A673 (cell line): ENCODE measurements around the gene MAPK4. TPM values are rescaled to one million over a fixed set of nuclear protein-coding genes. Genes with fewer than 3 reads are reported as not detected.

Experiments used
- BruUV-seq: library from RNA; stranded (reverse); fragments of 400-500 nt; replicated peaks from 2 replicates; lab custom pipeline; 2021; lab: Mats Ljungman, UMichigan
- CTCF ChIA-PET: fragments of 300-600 bp; sonication (Branson Sonifier 250); formaldehyde crosslinking; loops from one replicate; lab custom pipeline; 2022; ENCODE audit warnings: antibody characterized with exemption; lab: Charles Lee
- POLR2A ChIA-PET: fragments of 300-600 bp; sonication (Branson Sonifier 250); formaldehyde crosslinking; loops from one replicate; lab custom pipeline; 2022; ENCODE audit warnings: antibody characterized with exemption; ENCODE audit not compliant: low non-redundant PET; lab: Charles Lee
- DNase-seq: peaks from one replicate; pipeline ENCODE4 v3.0.0-alpha.2; 2015; ENCODE audit warnings: low spot score
- H3K27ac ChIP-seq: fragments of 200-600 bp; sonication (generic); 2 replicates; pipeline ENCODE4 v1.5.1; 2016; ENCODE audit warnings: mixed run types, low read depth, mild to moderate bottlenecking, mixed read lengths, antibody characterized with exemption, low read length; ENCODE audit not compliant: poor library complexity, severe bottlenecking
- H3K27me3 ChIP-seq: fragments of 200-600 bp; sonication (generic); replicated peaks from 2 replicates; pipeline ENCODE4 v1.6.1; 2017; ENCODE audit warnings: mixed run types, low read depth, mild to moderate bottlenecking, mixed read lengths, antibody characterized with exemption, low read length; ENCODE audit not compliant: insufficient read depth, poor library complexity
- H3K36me3 ChIP-seq: fragments of 200-600 bp; sonication (generic); 2 replicates; pipeline ENCODE4 v1.6.1; 2016; ENCODE audit warnings: mixed run types, mild to moderate bottlenecking, mixed read lengths, antibody characterized with exemption, low read length; ENCODE audit not compliant: insufficient read depth, poor library complexity, severe bottlenecking
- H3K4me1 ChIP-seq: fragments of 200-600 bp; sonication (generic); 2 replicates; pipeline ENCODE4 v1.6.1; 2017; ENCODE audit warnings: mixed run types, mild to moderate bottlenecking, mixed read lengths, antibody characterized with exemption, low read length; ENCODE audit not compliant: insufficient read depth, poor library complexity, severe bottlenecking
- H3K4me3 ChIP-seq: fragments of 200-600 bp; sonication (generic); 2 replicates; pipeline ENCODE4 v1.5.1; 2016; ENCODE audit warnings: low read depth, mixed run types, mild to moderate bottlenecking, mixed read lengths, low read length; ENCODE audit not compliant: poor library complexity, severe bottlenecking
- H3K9me3 ChIP-seq: fragments of 200-600 bp; sonication (generic); 2 replicates; pipeline ENCODE4 v1.6.1; 2016; ENCODE audit warnings: mixed run types, low read depth, mild to moderate bottlenecking, mixed read lengths, antibody characterized with exemption, low read length; ENCODE audit not compliant: poor library complexity, severe bottlenecking
- EZH2 ChIP-seq: fragments of 200-600 bp; sonication (generic); IDR thresholded peaks from 2 replicates; pipeline ENCODE4 v1.6.1; 2017; ENCODE audit warnings: borderline replicate concordance, low read depth, mild to moderate bottlenecking, mixed read lengths, antibody characterized with exemption, low read length; ENCODE audit not compliant: poor library complexity, severe bottlenecking
- intact Hi-C: fragments of 100-400 bp; cut with micrococcal nuclease; formaldehyde crosslinking; loops from one replicate; pipeline ENCODE4 v1.10.0; 2022; ENCODE audit not compliant: unreplicated experiment
- total RNA-seq: library from RNA; stranded (reverse); gene quantifications from 2 replicates; pipeline ENCODE4 v1.2.3, GENCODE V29; 2021
- TF ChIP-seq, protein P1 (sequence below): fragments of 300-800, 200-600 bp; sonication (generic); conservative IDR thresholded peaks from 2 replicates; pipeline ENCODE4 v1.5.1; 2017; ENCODE audit warnings: low read depth, mild to moderate bottlenecking, antibody characterized with exemption, low read length, moderate library complexity, mixed read lengths

The MAPK4 gene
- total RNA-seq, 1 experiment from 2014 or later, result 0.62 TPM

DNA sequence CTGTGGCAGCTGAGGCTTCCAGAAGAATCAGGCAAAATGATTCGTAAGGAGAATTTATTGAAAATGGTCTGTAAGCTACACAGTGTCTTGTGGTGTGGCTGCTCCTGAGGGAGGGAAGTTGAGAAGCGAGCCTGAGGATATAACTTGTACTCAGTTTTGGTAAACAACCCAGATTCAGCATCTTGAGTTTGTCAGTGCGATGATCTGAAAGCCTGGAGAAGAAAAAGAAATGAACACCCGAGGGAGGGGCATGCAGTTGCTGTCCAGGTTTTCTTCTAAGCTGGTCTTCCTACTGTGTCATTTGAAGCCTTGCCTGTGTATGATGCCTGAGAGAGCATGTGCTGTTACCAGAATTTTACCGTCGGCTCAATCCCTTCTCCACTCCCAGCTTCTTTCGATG, 87.3 kb downstream of the MAPK4 start:
- Histone ChIP-seq H3K27ac (no peak overlapping the region), H3K9me3 (no peaks in the 10 kb centered on the region), H3K4me1 (no peaks in the 10 kb centered on the region), H3K36me3 (no peaks in the 10 kb centered on the region), H3K4me3 (no peak overlapping the region), H3K27me3 (no peaks in the 10 kb centered on the region)
- intact Hi-C loops, result no loop called here
- CTCF ChIA-PET, result no interaction called here
- BruUV-seq, result no TSS peak
- POLR2A ChIA-PET, result no interaction called here
- no peak for DNase-seq
- no peak for TF ChIP-seq EZH2
- TF ChIP-seq, protein P1, sequence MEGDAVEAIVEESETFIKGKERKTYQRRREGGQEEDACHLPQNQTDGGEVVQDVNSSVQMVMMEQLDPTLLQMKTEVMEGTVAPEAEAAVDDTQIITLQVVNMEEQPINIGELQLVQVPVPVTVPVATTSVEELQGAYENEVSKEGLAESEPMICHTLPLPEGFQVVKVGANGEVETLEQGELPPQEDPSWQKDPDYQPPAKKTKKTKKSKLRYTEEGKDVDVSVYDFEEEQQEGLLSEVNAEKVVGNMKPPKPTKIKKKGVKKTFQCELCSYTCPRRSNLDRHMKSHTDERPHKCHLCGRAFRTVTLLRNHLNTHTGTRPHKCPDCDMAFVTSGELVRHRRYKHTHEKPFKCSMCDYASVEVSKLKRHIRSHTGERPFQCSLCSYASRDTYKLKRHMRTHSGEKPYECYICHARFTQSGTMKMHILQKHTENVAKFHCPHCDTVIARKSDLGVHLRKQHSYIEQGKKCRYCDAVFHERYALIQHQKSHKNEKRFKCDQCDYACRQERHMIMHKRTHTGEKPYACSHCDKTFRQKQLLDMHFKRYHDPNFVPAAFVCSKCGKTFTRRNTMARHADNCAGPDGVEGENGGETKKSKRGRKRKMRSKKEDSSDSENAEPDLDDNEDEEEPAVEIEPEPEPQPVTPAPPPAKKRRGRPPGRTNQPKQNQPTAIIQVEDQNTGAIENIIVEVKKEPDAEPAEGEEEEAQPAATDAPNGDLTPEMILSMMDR, result no peak

DNA sequence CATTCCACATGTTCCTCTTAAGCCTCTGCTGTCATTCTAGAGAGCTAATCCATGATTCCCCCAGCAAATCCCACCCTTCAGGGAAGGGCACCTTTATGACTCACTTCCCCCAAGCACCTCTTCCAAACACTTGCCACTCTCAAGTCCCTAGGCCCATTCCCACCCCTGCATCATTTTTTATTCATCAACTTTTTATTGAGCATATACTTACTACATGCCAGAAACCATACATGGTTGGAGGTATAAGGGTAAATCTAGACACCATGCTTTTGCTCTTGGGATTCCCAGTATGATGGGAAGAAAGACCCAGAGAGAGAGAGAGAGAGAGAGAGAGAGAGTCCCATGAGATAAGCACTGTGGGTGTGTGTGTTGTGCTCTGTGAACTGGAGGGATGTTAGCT, 87.9 kb downstream of the MAPK4 start:
- CTCF ChIA-PET, result no interaction called here
- POLR2A ChIA-PET, result no interaction called here
- H3K4me3 ChIP-seq, result no peak overlapping the region

DNA sequence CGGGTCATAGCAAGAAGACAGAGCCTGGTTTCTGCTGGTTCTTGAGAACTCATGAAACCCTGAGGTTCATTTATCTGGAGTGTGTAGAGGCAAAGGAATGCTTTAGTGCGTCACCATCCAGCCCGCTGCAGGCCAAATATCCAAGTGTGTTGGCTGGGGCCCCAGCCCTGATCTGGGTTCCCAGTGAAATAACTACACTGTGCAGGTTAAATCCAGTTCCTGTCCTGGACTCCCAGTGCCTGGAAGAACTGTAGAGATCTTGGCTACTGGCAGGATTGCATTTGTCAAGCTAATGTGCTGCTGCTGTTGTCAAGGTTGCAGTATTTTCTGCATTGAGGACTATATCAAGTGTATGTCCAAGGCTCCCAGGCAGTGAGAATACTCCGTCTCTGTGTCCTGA, 89.9 kb downstream of the MAPK4 start:
- no peaks in the 10 kb centered on the region for H3K4me1 ChIP-seq
- no peak overlapping the region for H3K4me3 ChIP-seq
- no peak for TF ChIP-seq EZH2
- TF ChIP-seq, protein P1, result no peak
- H3K9me3 ChIP-seq, result no peaks in the 10 kb centered on the region
- no peak overlapping the region for H3K27ac ChIP-seq
- CTCF ChIA-PET, result no interaction called here
- no peaks in the 10 kb centered on the region for H3K36me3 ChIP-seq
- POLR2A ChIA-PET, result no interaction called here
- intact Hi-C loops, result loop anchor here (10.0 kb wide), 1 partner anchor 135 kb away; no protein-coding TSS in a partner anchor
- DNase-seq, result no peak
- no TSS peak for BruUV-seq
- H3K27me3 ChIP-seq, result no peaks in the 10 kb centered on the region

More for the DNA sequence above, 87.9 kb downstream of the MAPK4 start:
- no peak for DNase-seq
- intact Hi-C loops, result no loop called here
- no peak for TF ChIP-seq EZH2
- TF ChIP-seq, protein P1, result no peak
- no peaks in the 10 kb centered on the region for H3K9me3 ChIP-seq
- H3K36me3 ChIP-seq, result no peaks in the 10 kb centered on the region
- no peak overlapping the region for H3K27ac ChIP-seq
- no peaks in the 10 kb centered on the region for H3K27me3 ChIP-seq
- no peaks in the 10 kb centered on the region for H3K4me1 ChIP-seq
- BruUV-seq, result no TSS peak
